GM03348 (cell line): ENCODE data around the gene LCORL.
"Not testable (repeated sequence)": the region's sequence is repeated elsewhere in the genome, so short reads cannot be mapped to it uniquely, and the experiment has no call there.

ENCODE experiments used
- DNase-seq: peaks from one replicate; pipeline ENCODE4 v3.0.0; 2012; ENCODE audit warnings: low spot score

The LCORL gene

GRCh38 chr4:18020145-18020670, 1.3 kb downstream of the LCORL start:
- DNase-seq, result peak; percentile 20

DNA sequence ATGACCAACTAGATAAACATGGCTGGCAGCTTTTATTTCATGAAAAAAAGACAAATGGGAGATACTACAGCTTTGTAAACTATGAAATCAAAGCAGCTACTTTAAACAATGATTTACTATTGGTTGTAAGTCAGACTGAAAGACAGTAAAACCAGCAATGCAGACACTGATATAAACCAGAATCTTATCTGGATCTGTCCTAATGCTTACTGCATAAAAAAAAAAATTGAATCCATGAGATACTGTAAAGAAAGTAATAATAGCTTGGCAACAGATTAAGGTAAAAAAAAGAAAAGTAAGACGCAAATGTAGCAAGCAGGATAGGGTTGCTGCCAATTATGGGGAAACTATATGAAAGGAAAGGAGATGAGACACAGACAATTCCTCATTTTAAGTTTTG, 7.3 kb downstream of the LCORL start:
- DNase-seq, result no peak

- DNase-seq, result no peak
Observed at GRCh38 chr4:18012807-18013462, 8.6 kb downstream of the LCORL start.

DNA sequence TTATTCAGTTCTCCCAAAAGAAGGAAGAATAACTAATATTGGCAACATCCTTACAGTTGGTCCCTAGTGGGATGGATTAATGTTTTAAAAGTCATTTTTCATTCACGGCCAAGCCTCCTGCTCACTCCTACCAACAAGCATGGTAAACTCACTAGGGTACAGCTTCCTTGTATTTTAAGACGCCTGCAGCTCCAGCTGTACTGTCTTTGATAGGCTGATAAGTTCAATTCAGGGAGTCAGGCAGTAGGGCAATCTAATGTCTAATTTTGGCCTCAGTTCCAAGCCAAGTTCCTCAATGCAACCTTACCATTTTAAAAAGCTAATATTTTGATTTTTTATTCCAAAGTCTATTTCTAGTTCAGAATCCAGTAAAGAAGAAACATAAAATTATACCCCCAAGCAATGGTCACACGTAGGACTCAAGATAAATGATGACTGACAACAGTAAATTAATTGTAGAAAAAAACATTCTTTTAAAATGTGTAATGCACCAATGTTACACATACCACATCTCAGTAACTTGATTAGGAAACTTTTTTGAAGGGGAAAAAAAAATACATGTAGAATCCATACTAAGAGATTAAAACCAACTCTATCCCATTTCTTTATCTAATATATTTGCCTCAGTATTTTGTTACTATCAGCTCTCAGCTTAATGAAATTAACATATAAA, 9.3 kb downstream of the LCORL start:
- DNase-seq, result no peak

DNA sequence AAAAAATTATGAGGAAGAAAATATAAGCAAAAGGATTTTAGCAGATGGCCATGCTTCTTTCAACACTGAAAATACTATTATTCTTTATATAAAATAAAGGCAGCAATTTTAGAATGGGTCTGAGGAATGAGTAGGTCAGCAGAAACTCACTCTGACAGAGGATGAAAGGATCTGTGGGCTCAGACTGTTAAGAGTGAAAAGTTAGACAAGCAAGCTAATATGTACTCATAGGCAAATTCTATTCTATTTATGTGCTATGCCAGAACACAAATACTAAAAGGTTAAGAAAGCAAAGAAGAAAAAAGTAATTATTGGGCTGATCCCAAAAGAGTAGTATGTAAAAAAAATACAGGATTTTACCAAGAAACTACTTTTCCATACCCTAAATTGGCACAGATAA, 13.9 kb downstream of the LCORL start:
- DNase-seq, result no peak

DNA sequence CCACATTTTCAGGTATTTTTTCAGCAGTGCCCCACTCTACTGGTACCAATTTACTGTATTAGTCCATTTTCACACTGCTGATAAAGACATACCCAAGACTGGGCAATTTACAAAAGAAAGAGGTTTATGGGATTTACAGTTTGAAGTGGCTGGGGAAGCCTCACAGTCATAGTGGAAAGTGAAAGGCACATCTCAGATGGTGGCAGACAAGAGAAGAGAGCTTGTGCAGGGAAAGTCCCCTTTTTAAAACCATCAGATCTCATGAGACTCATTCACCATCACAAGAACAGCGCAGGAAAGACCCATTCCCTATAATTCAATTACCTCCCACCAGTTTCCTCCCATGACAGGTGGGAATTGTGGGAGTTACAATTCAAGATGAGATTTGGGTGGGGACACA, 15.1 kb downstream of the LCORL start:
- not testable (repeated sequence) for DNase-seq

- DNase-seq, result no peak
Observed at GRCh38 chr4:17997129-17997528, 24.4 kb downstream of the LCORL start.

DNA sequence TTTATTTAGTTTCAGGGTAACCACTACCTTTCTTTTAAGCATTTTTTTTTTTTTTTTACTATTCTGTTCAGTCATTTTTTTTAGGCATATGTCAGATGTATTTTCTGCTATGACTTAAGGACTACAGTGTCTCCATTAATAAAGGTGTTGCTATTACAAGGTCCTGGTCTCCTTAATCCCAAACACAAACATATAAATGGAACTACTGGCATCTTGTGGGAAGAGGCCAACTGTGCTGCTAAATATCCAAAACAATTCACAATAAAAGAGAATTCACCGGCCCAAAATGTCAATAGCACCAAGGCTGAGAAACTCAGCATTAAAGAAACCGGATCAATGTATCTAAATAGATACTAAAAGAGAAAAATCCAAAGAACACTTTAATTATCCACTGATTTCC, 26.4 kb downstream of the LCORL start:
- DNase-seq, result no peak

GRCh38 chr4:17985832-17986231, 35.7 kb downstream of the LCORL start:
- no peak for DNase-seq

DNA sequence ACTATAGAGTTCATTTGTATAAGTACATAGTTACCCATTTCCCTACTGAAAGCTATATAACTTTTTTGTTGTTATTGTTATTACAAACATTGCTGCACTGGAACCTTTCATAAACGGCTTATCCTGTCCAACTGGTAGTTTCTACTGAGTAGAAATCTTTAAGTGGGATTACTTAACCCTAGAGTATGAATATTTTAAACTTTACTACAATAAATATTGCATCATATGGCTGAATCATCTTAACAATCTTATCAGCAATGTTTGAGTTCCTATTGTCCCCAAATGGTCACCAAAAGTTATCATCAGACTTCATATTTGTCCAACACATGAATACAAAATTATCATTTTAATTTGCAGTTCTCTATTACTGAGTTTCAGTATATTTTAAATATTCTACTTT, 40.5 kb downstream of the LCORL start:
- no peak for DNase-seq

DNA sequence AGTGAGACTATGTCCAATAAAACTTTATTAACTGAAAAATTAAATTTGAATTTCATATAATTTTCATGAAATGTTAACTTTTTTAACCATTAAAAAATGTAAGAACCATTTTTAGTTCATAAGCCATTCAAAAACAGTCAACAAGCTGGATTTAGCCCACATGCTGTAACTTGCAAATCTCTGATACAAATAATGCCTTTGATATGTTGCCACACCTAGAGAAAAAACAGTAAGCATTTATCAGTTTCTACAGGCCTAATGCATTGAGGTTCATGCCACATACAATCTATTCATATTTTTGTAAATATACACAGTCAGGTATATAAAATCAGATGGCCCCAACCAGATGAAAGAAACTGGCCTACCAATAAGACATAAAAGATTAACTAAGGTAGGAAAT, 52.8 kb downstream of the LCORL start:
- no peak for DNase-seq

DNA sequence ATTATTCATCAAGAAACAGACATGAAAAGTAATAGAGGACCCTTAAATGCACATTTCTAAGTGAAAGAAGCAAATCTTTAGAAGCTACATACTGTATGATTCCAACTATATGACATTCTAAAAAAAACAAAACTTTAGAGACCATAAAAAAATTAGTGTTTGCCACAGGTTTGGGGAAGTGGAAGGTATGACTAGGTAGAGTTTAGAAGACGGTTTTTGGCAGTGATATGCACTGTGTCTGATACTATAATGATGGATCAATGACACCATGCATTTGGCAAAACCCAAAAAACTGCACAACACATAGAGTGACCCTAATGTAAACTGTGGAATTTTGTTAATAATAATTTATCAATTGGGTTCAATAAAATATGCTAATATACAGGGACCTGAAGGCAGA, 54.5 kb downstream of the LCORL start:
- DNase-seq, result no peak

- DNase-seq, result no peak
Observed at GRCh38 chr4:17966312-17966711, 55.2 kb downstream of the LCORL start.

DNA sequence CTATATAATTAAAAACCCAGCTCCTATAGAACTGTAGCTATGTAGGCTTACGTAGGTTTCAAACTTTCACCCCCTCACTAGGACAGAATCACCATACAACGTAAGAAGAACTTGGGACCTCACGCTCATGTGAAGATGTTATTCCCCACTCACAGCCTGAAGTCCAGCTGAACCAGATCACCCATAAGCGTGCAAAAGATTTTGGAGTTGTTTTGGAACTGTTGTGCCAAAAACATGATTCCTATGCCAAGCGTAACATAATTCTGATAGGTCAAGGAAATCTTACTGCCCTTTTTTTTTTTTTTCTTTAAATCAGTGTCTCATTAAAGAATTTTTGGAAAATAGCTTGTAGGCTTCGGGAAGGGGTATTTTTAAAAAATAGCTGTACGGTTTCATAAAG, 57.0 kb downstream of the LCORL start:
- DNase-seq, result no peak

DNA sequence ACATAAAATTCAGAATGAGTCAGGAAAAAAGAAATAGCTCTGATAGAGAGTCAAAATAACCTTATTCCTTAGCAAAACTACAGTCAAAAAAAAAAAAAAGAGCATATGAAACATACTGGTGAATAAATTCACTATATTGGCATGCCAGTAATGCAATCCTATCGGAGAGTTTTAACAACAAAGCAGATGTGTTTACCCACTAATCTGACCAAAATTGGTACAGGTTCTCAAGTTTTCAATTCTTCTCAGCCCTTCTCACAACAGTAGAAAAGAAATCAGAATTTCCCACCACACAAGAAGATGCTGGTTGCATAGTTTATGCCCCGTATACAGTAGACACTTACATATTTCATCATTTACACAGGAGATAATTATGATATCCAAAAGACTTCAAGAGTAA, 59.4 kb downstream of the LCORL start:
- peak; percentile 5 for DNase-seq

- no peak for DNase-seq
Observed at GRCh38 chr4:17961249-17961648, 60.3 kb downstream of the LCORL start.

- DNase-seq, result no peak
Observed at GRCh38 chr4:17958181-17958580, 63.4 kb downstream of the LCORL start.

GRCh38 chr4:17957688-17958087, 63.9 kb downstream of the LCORL start:
- DNase-seq, result no peak

DNA sequence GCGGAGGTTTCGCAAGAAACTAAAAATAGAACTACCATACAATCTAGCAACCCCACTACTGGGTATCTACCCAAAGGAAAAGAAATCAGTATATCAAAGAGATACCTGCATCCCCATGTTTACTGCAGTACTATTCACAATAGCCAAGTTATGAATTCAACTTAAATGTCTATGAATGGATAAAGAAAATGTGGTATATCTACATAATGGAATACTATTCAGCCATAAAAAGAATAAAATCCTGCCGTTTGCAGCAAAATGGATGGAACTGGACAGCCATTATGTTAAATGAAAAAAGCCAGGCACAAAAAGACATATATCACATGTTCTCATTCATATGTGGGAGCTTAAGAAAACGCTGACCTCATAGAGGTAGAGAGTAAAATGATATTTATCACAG, 65.3 kb downstream of the LCORL start:
- no peak for DNase-seq

GRCh38 chr4:17945303-17945702, 76.3 kb downstream of the LCORL start:
- no peak for DNase-seq

- peak; percentile 3 for DNase-seq
Observed at GRCh38 chr4:17941731-17942130, 79.8 kb downstream of the LCORL start.

DNA sequence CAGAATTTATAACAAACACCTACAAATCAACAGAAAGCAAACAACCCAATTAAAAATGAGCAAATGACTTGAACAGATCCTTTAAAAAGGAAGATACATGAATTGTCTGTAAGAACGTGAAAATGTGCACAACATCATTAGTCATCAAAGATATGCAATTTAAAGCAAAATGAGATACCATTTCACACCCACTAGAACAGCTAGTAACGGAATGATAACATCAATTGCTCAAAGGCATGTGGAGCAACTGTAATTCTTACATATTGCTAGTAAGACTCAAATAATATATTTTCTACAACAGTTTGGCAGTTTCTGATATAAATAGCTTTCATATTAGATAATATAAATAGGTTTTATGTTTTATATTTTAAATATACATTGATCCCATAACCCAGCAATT, 82.5 kb downstream of the LCORL start:
- DNase-seq, result no peak

DNA sequence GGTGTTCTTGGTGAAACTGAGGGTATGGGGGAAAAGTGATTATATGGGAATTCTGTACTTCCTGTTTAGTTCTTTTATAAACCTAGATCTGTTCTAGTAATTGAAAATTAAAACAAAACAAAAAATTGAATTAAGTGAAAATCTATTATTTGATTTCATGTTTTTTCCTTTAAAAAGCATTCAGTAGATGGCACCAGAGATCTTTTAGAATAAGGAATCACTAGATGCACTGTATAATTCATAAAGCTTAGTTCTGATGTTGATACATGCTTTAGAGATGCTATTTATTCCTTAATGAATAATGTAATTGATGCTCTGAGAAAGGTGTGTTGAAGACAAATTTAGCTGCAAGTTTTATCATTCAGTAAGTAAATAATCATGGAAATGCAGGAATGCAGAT, 87.3 kb downstream of the LCORL start:
- DNase-seq, result peak; percentile 5

- no peak for DNase-seq
Observed at GRCh38 chr4:17933126-17933525, 88.4 kb downstream of the LCORL start.
